Measurements from ENCODE around the gene ALKBH1.

DNA sequence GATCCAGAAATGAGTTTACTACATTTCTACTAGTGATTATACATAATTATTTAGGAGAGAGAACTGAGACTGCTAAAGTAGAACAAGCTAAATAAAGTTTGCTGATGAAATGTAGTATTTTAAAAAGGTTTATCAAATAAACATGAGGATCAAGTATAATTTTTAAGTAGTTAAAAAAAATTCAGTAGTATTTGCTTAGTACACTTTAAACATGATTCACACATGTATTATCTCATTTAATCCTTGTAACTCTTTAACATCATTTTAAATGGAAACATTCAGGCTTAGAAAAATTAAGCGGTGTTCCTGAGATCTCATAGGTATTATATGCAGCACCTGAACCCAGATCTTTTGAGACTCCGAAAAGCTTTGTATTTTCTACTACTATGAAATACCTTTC lies 44.4 kb upstream of the ALKBH1 start:
- TF ChIP-seq EP300 (conservative IDR thresholded peaks at IDR 0.05; ENCODE audit: poor library complexity, severe bottlenecking), result no peak
- TF ChIP-seq, protein P1, sequence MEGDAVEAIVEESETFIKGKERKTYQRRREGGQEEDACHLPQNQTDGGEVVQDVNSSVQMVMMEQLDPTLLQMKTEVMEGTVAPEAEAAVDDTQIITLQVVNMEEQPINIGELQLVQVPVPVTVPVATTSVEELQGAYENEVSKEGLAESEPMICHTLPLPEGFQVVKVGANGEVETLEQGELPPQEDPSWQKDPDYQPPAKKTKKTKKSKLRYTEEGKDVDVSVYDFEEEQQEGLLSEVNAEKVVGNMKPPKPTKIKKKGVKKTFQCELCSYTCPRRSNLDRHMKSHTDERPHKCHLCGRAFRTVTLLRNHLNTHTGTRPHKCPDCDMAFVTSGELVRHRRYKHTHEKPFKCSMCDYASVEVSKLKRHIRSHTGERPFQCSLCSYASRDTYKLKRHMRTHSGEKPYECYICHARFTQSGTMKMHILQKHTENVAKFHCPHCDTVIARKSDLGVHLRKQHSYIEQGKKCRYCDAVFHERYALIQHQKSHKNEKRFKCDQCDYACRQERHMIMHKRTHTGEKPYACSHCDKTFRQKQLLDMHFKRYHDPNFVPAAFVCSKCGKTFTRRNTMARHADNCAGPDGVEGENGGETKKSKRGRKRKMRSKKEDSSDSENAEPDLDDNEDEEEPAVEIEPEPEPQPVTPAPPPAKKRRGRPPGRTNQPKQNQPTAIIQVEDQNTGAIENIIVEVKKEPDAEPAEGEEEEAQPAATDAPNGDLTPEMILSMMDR (IDR thresholded peaks at IDR 0.05; ENCODE audit: poor library complexity, severe bottlenecking), result no peak
- TF ChIP-seq POLR2AphosphoS5 (IDR thresholded peaks at IDR 0.05), result no peak
- no peak for TF ChIP-seq EZH2 (IDR thresholded peaks at IDR 0.05; ENCODE audit: borderline replicate concordance, insufficient read depth, low read length, poor library complexity, severe bottlenecking)
- TF ChIP-seq RAD21 (conservative IDR thresholded peaks at IDR 0.05), result no peak
- TF ChIP-seq, protein P2, sequence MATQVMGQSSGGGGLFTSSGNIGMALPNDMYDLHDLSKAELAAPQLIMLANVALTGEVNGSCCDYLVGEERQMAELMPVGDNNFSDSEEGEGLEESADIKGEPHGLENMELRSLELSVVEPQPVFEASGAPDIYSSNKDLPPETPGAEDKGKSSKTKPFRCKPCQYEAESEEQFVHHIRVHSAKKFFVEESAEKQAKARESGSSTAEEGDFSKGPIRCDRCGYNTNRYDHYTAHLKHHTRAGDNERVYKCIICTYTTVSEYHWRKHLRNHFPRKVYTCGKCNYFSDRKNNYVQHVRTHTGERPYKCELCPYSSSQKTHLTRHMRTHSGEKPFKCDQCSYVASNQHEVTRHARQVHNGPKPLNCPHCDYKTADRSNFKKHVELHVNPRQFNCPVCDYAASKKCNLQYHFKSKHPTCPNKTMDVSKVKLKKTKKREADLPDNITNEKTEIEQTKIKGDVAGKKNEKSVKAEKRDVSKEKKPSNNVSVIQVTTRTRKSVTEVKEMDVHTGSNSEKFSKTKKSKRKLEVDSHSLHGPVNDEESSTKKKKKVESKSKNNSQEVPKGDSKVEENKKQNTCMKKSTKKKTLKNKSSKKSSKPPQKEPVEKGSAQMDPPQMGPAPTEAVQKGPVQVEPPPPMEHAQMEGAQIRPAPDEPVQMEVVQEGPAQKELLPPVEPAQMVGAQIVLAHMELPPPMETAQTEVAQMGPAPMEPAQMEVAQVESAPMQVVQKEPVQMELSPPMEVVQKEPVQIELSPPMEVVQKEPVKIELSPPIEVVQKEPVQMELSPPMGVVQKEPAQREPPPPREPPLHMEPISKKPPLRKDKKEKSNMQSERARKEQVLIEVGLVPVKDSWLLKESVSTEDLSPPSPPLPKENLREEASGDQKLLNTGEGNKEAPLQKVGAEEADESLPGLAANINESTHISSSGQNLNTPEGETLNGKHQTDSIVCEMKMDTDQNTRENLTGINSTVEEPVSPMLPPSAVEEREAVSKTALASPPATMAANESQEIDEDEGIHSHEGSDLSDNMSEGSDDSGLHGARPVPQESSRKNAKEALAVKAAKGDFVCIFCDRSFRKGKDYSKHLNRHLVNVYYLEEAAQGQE (IDR thresholded peaks at IDR 0.05; ENCODE audit: borderline replicate concordance), result no peak

Data from neural cell (in vitro differentiated cells).